HG03064 (cell line): ENCODE results near the gene MCRIP2.

ENCODE experiments used
- ATAC-seq: cut with Tn5 transposase; IDR thresholded peaks from one replicate; pipeline ENCODE4 v1.9.1; 2021; ENCODE audit warnings: low read depth; ENCODE audit not compliant: unreplicated experiment

Gene MCRIP2

GRCh38 chr16:647173-647902 lies 5.7 kb downstream of the MCRIP2 start:
- ATAC-seq, result no peak

- ATAC-seq, result no peak
These were observed 6.6 kb downstream of the MCRIP2 start for GRCh38 chr16:648071-648780.

GRCh38 chr16:648781-649589 lies 7.4 kb downstream of the MCRIP2 start, which contains the start of gene WDR90:
Gene WDR90 (plus strand): TSS chr16:649365. CDS start chr16:649417, 52 bp downstream.
- peak; percentile 68 for ATAC-seq

GRCh38 chr16:649631-650030 lies 8.0 kb downstream of the MCRIP2 start:
- ATAC-seq, result no peak

- no peak for ATAC-seq
These were observed 10.2 kb downstream of the MCRIP2 start for GRCh38 chr16:651844-652243.

- ATAC-seq, result no peak
These were observed 11.1 kb downstream of the MCRIP2 start for GRCh38 chr16:652454-653305.

GRCh38 chr16:654034-654433 lies 12.4 kb downstream of the MCRIP2 start:
- no peak for ATAC-seq

GRCh38 chr16:657487-657886 lies 15.9 kb downstream of the MCRIP2 start:
- ATAC-seq, result no peak

GRCh38 chr16:658679-659571 lies 17.3 kb downstream of the MCRIP2 start:
- no peak for ATAC-seq

- ATAC-seq, result no peak
These were observed 18.0 kb downstream of the MCRIP2 start for GRCh38 chr16:659618-660017.

- ATAC-seq, result no peak
These were observed 18.5 kb downstream of the MCRIP2 start for GRCh38 chr16:660132-660458.

GRCh38 chr16:660459-661183 lies 19.0 kb downstream of the MCRIP2 start:
- no peak for ATAC-seq

GRCh38 chr16:661184-661821 lies 19.7 kb downstream of the MCRIP2 start:
- ATAC-seq, result no peak

GRCh38 chr16:662095-662494 lies 20.5 kb downstream of the MCRIP2 start:
- ATAC-seq, result no peak

GRCh38 chr16:662597-662996 lies 21.0 kb downstream of the MCRIP2 start:
- ATAC-seq, result no peak

GRCh38 chr16:666572-666971 lies 24.9 kb downstream of the MCRIP2 start:
- no peak for ATAC-seq

- no peak for ATAC-seq
These were observed 25.6 kb downstream of the MCRIP2 start for GRCh38 chr16:667113-667779.
